22Rv1 (cell line): Measurements from ENCODE around the gene CYB5B.

Source experiments
- H3K27ac ChIP-seq: fragments of 450-650 bp; 2 replicates; pipeline ENCODE4 v1.5.1; 2017
- CTCF ChIP-seq: fragments of 450-650 bp; IDR thresholded peaks from 2 replicates; pipeline ENCODE4 v1.5.1; 2017; ENCODE audit warnings: mild to moderate bottlenecking
- ZFX ChIP-seq: fragments of 450-650 bp; IDR thresholded peaks from 2 replicates; pipeline ENCODE4 v1.6.1; 2017; ENCODE audit warnings: antibody characterized with exemption, borderline replicate concordance

CYB5B gene

GRCh38 chr16:69408475-69408874 lies 15.9 kb upstream of the CYB5B start:
- H3K27ac ChIP-seq: no peak overlapping the region
- TF ChIP-seq ZFX (no peak), CTCF (no peak)

- H3K27ac ChIP-seq: no peak overlapping the region
- TF ChIP-seq CTCF: no peak
- TF ChIP-seq ZFX: no peak
Observed at GRCh38 chr16:69410219-69410990, 14.0 kb upstream of the CYB5B start.

GRCh38 chr16:69411064-69411985 lies 13.1 kb upstream of the CYB5B start:
- no peak overlapping the region for H3K27ac ChIP-seq
- TF ChIP-seq CTCF (no peak), ZFX (no peak)

- TF ChIP-seq CTCF (no peak), ZFX (no peak)
- H3K27ac ChIP-seq: no peak overlapping the region
Observed at GRCh38 chr16:69412287-69412686, 12.1 kb upstream of the CYB5B start.

GRCh38 chr16:69413045-69413664 lies 11.3 kb upstream of the CYB5B start:
- TF ChIP-seq ZFX: no peak
- no peak for TF ChIP-seq CTCF

GRCh38 chr16:69417520-69418199 lies 6.8 kb upstream of the CYB5B start:
- peak overlapping the region; percentile 99 for H3K27ac ChIP-seq
- TF ChIP-seq CTCF (no peak), ZFX (no peak)

More at GRCh38 chr16:69413045-69413664, 11.3 kb upstream of the CYB5B start:
- H3K27ac ChIP-seq: no peak overlapping the region
